Loucy (cell line): ENCODE measurements around the gene LRRN2.

Source experiments
- H2AFZ ChIP-seq: fragments of 200-600 bp; sonication (generic); 2 replicates; pipeline ENCODE4 v1.6.0; 2016; ENCODE audit warnings: antibody characterized with exemption, mild to moderate bottlenecking, low read length, moderate library complexity
- H3F3A ChIP-seq: fragments of 200-600 bp; 2 replicates; pipeline ENCODE4 v1.6.0; 2016; ENCODE audit warnings: antibody characterized with exemption, low read depth, mild to moderate bottlenecking
- H3K27me3 ChIP-seq: fragments of 200-600 bp; sonication (generic); 2 replicates; pipeline ENCODE4 v1.6.1; 2014; ENCODE audit warnings: low read length, mild to moderate bottlenecking; ENCODE audit not compliant: insufficient read depth, poor library complexity, severe bottlenecking
- H3K36me3 ChIP-seq: fragments of 200-600 bp; sonication (generic); 2 replicates; pipeline ENCODE4 v1.6.1; 2016; ENCODE audit warnings: low read length; ENCODE audit not compliant: insufficient read depth
- H3K4me1 ChIP-seq: fragments of 200-600 bp; sonication (generic); 2 replicates; pipeline ENCODE4 v1.5.1; 2014; ENCODE audit warnings: low read length, mild to moderate bottlenecking; ENCODE audit not compliant: insufficient read depth, poor library complexity, severe bottlenecking
- H3K4me2 ChIP-seq: fragments of 200-600 bp; sonication (generic); 2 replicates; pipeline ENCODE4 v1.6.0; 2014; ENCODE audit warnings: antibody characterized with exemption, low read length, low read depth, mild to moderate bottlenecking; ENCODE audit not compliant: poor library complexity, severe bottlenecking
- H3K4me3 ChIP-seq: fragments of 200-600 bp; sonication (generic); 2 replicates; pipeline ENCODE4 v1.5.1; 2014; ENCODE audit warnings: low read length, mild to moderate bottlenecking, mixed read lengths; ENCODE audit not compliant: poor library complexity, severe bottlenecking
- H3K79me2 ChIP-seq: fragments of 200-600 bp; sonication (generic); 2 replicates; pipeline ENCODE4 v1.6.1; 2014; ENCODE audit warnings: low read length; ENCODE audit not compliant: insufficient read depth
- H3K9ac ChIP-seq: fragments of 200-600 bp; sonication (generic); 2 replicates; pipeline ENCODE4 v1.6.0; 2014; ENCODE audit warnings: mild to moderate bottlenecking, low read depth, low read length, moderate library complexity; ENCODE audit not compliant: poor library complexity, severe bottlenecking
- H3K9me2 ChIP-seq: fragments of 200-600 bp; sonication (generic); replicated peaks from 2 replicates; pipeline ENCODE4 v1.6.1; 2016; ENCODE audit warnings: low read depth, low read length, mixed read lengths
- H3K9me3 ChIP-seq: fragments of 200-600 bp; sonication (generic); 2 replicates; pipeline ENCODE4 v1.6.1; 2014; ENCODE audit warnings: mild to moderate bottlenecking, antibody characterized with exemption, low read length, low read depth; ENCODE audit not compliant: insufficient read depth
- H4K20me1 ChIP-seq: fragments of 200-600 bp; sonication (generic); 2 replicates; pipeline ENCODE4 v1.6.0; 2014; ENCODE audit warnings: antibody characterized with exemption, low read length, mild to moderate bottlenecking; ENCODE audit not compliant: insufficient read depth, poor library complexity, severe bottlenecking
- CTCF ChIP-seq: fragments of 200-600 bp; sonication (generic); conservative IDR thresholded peaks from 2 replicates; pipeline ENCODE4 v1.5.1; 2014; ENCODE audit warnings: mild to moderate bottlenecking, antibody characterized with exemption, low read length
- EZH2phosphoT487 ChIP-seq: fragments of 200-600 bp; IDR thresholded peaks from 2 replicates; pipeline ENCODE4 v1.6.1; 2018; ENCODE audit warnings: antibody characterized with exemption, mild to moderate bottlenecking, moderate library complexity, borderline replicate concordance

LRRN2 gene

GRCh38 chr1:204685236-204686006 lies at the start of gene LRRN2:
LRRN2 (minus strand) TSS chr1:204685738; CDS start chr1:204619992, 65,746 bp downstream.
- Histone ChIP-seq H3K9me2 (no peaks in the 10 kb centered on the region), H3K27me3 (peaks cover 9% of the 10 kb centered on the region), H3K9ac (peak within 1 kb of the TSS; percentile 67), H3K36me3 (no peaks in the 10 kb centered on the region), H4K20me1 (no peaks in the 10 kb centered on the region), H3K4me2 (peak within 1 kb of the TSS; percentile 71), H2AFZ (peak within 1 kb of the TSS; percentile 71), H3K9me3 (no peaks in the 10 kb centered on the region), H3K4me1 (peaks cover 17% of the 10 kb centered on the region), H3K4me3 (peak within 1 kb of the TSS; percentile 73), H3F3A (no peaks in the 10 kb centered on the region), H3K79me2 (peaks cover 3% of the 10 kb centered on the region; the same call in 1 of the 2 replicates)
- TF ChIP-seq CTCF (no peak), EZH2phosphoT487 (no peak)

- no peaks in the 10 kb centered on the region for H3K79me2 ChIP-seq
- H3K36me3 ChIP-seq: no peaks in the 10 kb centered on the region
- no peaks in the 10 kb centered on the region for H3K9me2 ChIP-seq
- no peaks in the 10 kb centered on the region for H3K27me3 ChIP-seq
- no peak overlapping the region for H3K4me2 ChIP-seq
- peaks cover 6% of the 10 kb centered on the region; the same call in 1 of the 2 replicates for H3K9me3 ChIP-seq
- no peaks in the 10 kb centered on the region for H3F3A ChIP-seq
- no peak overlapping the region for H2AFZ ChIP-seq
- no peaks in the 10 kb centered on the region for H3K4me1 ChIP-seq
- no peak overlapping the region for H3K4me3 ChIP-seq
- no peaks in the 10 kb centered on the region for H4K20me1 ChIP-seq
- no peak for TF ChIP-seq EZH2phosphoT487
- no peak for TF ChIP-seq CTCF
- no peak overlapping the region for H3K9ac ChIP-seq
These were observed 49.5 kb upstream of the LRRN2 start for GRCh38 chr1:204735042-204735441.

GRCh38 chr1:204733869-204734596 lies 48.5 kb upstream of the LRRN2 start:
- no peaks in the 10 kb centered on the region for H4K20me1 ChIP-seq
- no peaks in the 10 kb centered on the region for H3F3A ChIP-seq
- no peak overlapping the region for H3K4me3 ChIP-seq
- no peak for TF ChIP-seq CTCF
- TF ChIP-seq EZH2phosphoT487: no peak
- no peaks in the 10 kb centered on the region for H3K27me3 ChIP-seq
- H3K4me2 ChIP-seq: no peak overlapping the region
- H3K9me2 ChIP-seq: no peaks in the 10 kb centered on the region
- H3K79me2 ChIP-seq: no peaks in the 10 kb centered on the region
- H3K9ac ChIP-seq: no peak overlapping the region
- H3K9me3 ChIP-seq: peaks cover 6% of the 10 kb centered on the region; the same call in 1 of the 2 replicates
- no peak overlapping the region for H2AFZ ChIP-seq
- H3K36me3 ChIP-seq: no peaks in the 10 kb centered on the region
- no peaks in the 10 kb centered on the region for H3K4me1 ChIP-seq
